Measurements from ENCODE around the gene FYB1. TPM values are rescaled to one million over a fixed set of nuclear protein-coding genes. Genes with fewer than 3 reads are reported as not detected.

FYB1 gene
- total RNA-seq, 1 experiment from 2014 or later = 0.52 TPM

GRCh38 chr5:39187831-39188731 lies 31.3 kb downstream of the FYB1 start:
- no peaks in the 10 kb centered on the region for H3K4me1 Mint-ChIP-seq
- H3K27me3 Mint-ChIP-seq (ENCODE audit: low read depth) = no peaks in the 10 kb centered on the region
- CTCF ChIA-PET = interaction anchor here (0.7 to 1.1 kb wide), 2 partner anchors 95 to 384 kb away, joined by 3 read pairs; no protein-coding TSS in a partner anchor
- TF ChIP-seq HMGA2 (CRISPR knock-in tag; IDR thresholded peaks at IDR 0.05) (no peak), IRF1 (CRISPR knock-in tag; IDR thresholded peaks at IDR 0.05) (no peak), ZNF425 (CRISPR knock-in tag; conservative IDR thresholded peaks at IDR 0.05) (no peak), E2F4 (CRISPR knock-in tag; IDR thresholded peaks at IDR 0.05; ENCODE audit: borderline replicate concordance, low read depth) (no peak), NR1H2 (CRISPR knock-in tag; IDR thresholded peaks at IDR 0.05) (no peak), USF2 (CRISPR knock-in tag; IDR thresholded peaks at IDR 0.05) (no peak), PRDM15 (CRISPR knock-in tag; IDR thresholded peaks at IDR 0.05) (no peak), EMX1 (CRISPR knock-in tag; IDR thresholded peaks at IDR 0.05) (no peak), ZNF121 (CRISPR knock-in tag; IDR thresholded peaks at IDR 0.05) (no peak), SOX15 (CRISPR knock-in tag; IDR thresholded peaks at IDR 0.05) (no peak), KAT7 (CRISPR knock-in tag; IDR thresholded peaks at IDR 0.05; ENCODE audit: borderline replicate concordance) (no peak), CREB1 (CRISPR knock-in tag; IDR thresholded peaks at IDR 0.05) (no peak), CBFB (CRISPR knock-in tag; IDR thresholded peaks at IDR 0.05; ENCODE audit: low read depth) (no peak), MYBL2 (CRISPR knock-in tag; IDR thresholded peaks at IDR 0.05) (no peak), JUN (CRISPR knock-in tag; IDR thresholded peaks at IDR 0.05) (no peak), FOXJ3 (CRISPR knock-in tag; IDR thresholded peaks at IDR 0.05; ENCODE audit: borderline replicate concordance) (no peak), CDX4 (CRISPR knock-in tag; IDR thresholded peaks at IDR 0.05; ENCODE audit: borderline replicate concordance) (no peak)
- DNase-seq (ENCODE audit: low spot score) = no peak
- no peak for ATAC-seq
- POLR2A ChIA-PET = interaction anchor here (0.7 kb wide), 1 partner anchor 826 kb away, joined by 4 read pairs; no protein-coding TSS in a partner anchor
- no peak overlapping the region for H3K4me3 Mint-ChIP-seq
- no peaks in the 10 kb centered on the region for H3K9me3 Mint-ChIP-seq
- no peaks in the 10 kb centered on the region for H3K36me3 Mint-ChIP-seq
- no peak overlapping the region for H3K27ac Mint-ChIP-seq

Measured in WTC11 (cell line).